Hematopoietic multipotent progenitor cell treated with erythropoietin and hydrocortisone succinate and interleukin-3 and kit ligand, for 17 days (in vitro differentiated cells): ENCODE data around the gene ANKRD7.

Experiments
- DNase-seq: peaks from one replicate; pipeline ENCODE4 v3.0.0-alpha.2; 2015; ENCODE audit warnings: low spot score

ANKRD7 gene

GRCh38 chr7:118224521-118224920 is at the start of gene ANKRD7:
Gene ANKRD7 (plus strand): TSS chr7:118224704. CDS start chr7:118224831, 127 bp downstream.
- DNase-seq, result no peak

- no peak for DNase-seq
Measured at GRCh38 chr7:118175740-118176139, 48.8 kb upstream of the ANKRD7 start.

GRCh38 chr7:118179191-118179590 is 45.3 kb upstream of the ANKRD7 start:
- DNase-seq, result no peak

GRCh38 chr7:118182593-118183427 is 41.7 kb upstream of the ANKRD7 start:
- no peak for DNase-seq

- DNase-seq, result no peak
Measured at GRCh38 chr7:118183428-118183785, 41.1 kb upstream of the ANKRD7 start.

GRCh38 chr7:118183786-118184564 is 40.5 kb upstream of the ANKRD7 start, which contains the start of gene LSM8:
Gene LSM8 (plus strand): TSS chr7:118184164. CDS start chr7:118184224, 60 bp downstream.
- DNase-seq, result peak; percentile 97

- peak; percentile 40 for DNase-seq
Measured at GRCh38 chr7:118184565-118184940, 40.0 kb upstream of the ANKRD7 start.

- DNase-seq, result peak; percentile 19
Measured at GRCh38 chr7:118185163-118185860, 39.2 kb upstream of the ANKRD7 start.

GRCh38 chr7:118186501-118186900 is 38.0 kb upstream of the ANKRD7 start:
- DNase-seq, result peak; percentile 22

GRCh38 chr7:118194571-118194970 is 29.9 kb upstream of the ANKRD7 start:
- no peak for DNase-seq

GRCh38 chr7:118195837-118196474 is 28.5 kb upstream of the ANKRD7 start:
- peak; percentile 78 for DNase-seq

- no peak for DNase-seq
Measured at GRCh38 chr7:118202061-118202460, 22.4 kb upstream of the ANKRD7 start.

GRCh38 chr7:118214051-118214832 is 10.3 kb upstream of the ANKRD7 start:
- peak; percentile 13 for DNase-seq

GRCh38 chr7:118214833-118215182 is 9.7 kb upstream of the ANKRD7 start:
- DNase-seq, result no peak

- DNase-seq, result no peak
Measured at GRCh38 chr7:118217210-118217619, 7.3 kb upstream of the ANKRD7 start.

GRCh38 chr7:118218413-118219156 is 5.9 kb upstream of the ANKRD7 start:
- no peak for DNase-seq

GRCh38 chr7:118219157-118219512 is 5.4 kb upstream of the ANKRD7 start:
- DNase-seq, result no peak

- no peak for DNase-seq
Measured at GRCh38 chr7:118220583-118220982, 3.9 kb upstream of the ANKRD7 start.

GRCh38 chr7:118222591-118222990 is 1.9 kb upstream of the ANKRD7 start:
- DNase-seq, result no peak

GRCh38 chr7:118232837-118233236 is 8.3 kb downstream of the ANKRD7 start:
- no peak for DNase-seq

- DNase-seq, result no peak
Measured at GRCh38 chr7:118233799-118234198, 9.3 kb downstream of the ANKRD7 start.
